ENCODE results near the gene REC114. TPM values are rescaled to one million over a fixed set of nuclear protein-coding genes. Genes with fewer than 3 reads are reported as not detected.
"Not testable (repeated sequence)": the region's sequence is repeated elsewhere in the genome, so short reads cannot be mapped to it uniquely, and the experiment has no call there.

REC114 gene
- total RNA-seq, 1 donor from 2014 or later, result not detected

GRCh38 chr15:73433873-73434272 is 9.1 kb upstream of the REC114 start:
- FAIRE-seq (no peak), DNase-seq (ENCODE audit: low read depth) (no peak)
- Histone ChIP-seq H3K27me3 (ENCODE audit: control insufficient read depth, insufficient read depth, low read length) (peaks cover 1% of the 10 kb centered on the region), H3K4me3 (ENCODE audit: low read depth, low read length) (no peak overlapping the region), H3K36me3 (ENCODE audit: control insufficient read depth, insufficient read depth, low read length) (no peaks in the 10 kb centered on the region)
- TF ChIP-seq, protein P1, sequence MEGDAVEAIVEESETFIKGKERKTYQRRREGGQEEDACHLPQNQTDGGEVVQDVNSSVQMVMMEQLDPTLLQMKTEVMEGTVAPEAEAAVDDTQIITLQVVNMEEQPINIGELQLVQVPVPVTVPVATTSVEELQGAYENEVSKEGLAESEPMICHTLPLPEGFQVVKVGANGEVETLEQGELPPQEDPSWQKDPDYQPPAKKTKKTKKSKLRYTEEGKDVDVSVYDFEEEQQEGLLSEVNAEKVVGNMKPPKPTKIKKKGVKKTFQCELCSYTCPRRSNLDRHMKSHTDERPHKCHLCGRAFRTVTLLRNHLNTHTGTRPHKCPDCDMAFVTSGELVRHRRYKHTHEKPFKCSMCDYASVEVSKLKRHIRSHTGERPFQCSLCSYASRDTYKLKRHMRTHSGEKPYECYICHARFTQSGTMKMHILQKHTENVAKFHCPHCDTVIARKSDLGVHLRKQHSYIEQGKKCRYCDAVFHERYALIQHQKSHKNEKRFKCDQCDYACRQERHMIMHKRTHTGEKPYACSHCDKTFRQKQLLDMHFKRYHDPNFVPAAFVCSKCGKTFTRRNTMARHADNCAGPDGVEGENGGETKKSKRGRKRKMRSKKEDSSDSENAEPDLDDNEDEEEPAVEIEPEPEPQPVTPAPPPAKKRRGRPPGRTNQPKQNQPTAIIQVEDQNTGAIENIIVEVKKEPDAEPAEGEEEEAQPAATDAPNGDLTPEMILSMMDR (IDR thresholded peaks at IDR 0.05; ENCODE audit: insufficient read depth, low read length, severe bottlenecking), result no peak

GRCh38 chr15:73436613-73437012 is 6.4 kb upstream of the REC114 start:
- DNase-seq (ENCODE audit: low read depth), result no peak
- H3K36me3 ChIP-seq (ENCODE audit: control insufficient read depth, insufficient read depth, low read length), result no peaks in the 10 kb centered on the region
- H3K27me3 ChIP-seq (ENCODE audit: control insufficient read depth, insufficient read depth, low read length), result no peaks in the 10 kb centered on the region
- no peak for FAIRE-seq
- H3K4me3 ChIP-seq (ENCODE audit: low read depth, low read length), result no peak overlapping the region
- TF ChIP-seq, protein P1 (IDR thresholded peaks at IDR 0.05; ENCODE audit: insufficient read depth, low read length, severe bottlenecking), result no peak

DNA sequence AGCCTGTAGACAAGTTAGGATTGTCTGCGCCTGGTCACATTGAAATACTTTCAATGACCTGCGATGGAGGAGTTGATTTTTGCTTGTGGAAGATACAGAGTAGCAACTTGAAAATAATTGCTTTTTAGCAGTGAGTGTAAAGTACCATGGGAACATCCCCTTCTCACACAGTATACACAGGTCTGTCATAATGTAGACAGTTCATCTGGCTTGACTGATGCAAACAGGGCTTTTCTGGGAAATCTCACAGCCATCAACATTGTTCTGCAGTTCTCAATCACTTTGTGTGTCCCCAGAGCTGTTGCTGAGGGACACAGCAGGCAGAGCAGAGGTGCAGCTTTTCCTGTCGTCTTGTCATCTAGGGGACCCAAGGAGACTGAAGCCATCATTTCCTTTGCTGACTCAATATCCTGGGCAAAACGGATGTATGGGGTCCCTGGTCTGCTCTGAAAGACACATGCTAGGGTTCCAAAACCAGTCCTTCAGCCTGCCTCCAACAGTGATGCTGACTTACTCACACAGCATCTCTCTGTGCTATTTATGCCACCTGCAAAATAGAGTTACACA is 5.3 kb upstream of the REC114 start:
- Histone ChIP-seq H3K27me3 (ENCODE audit: control insufficient read depth, insufficient read depth, low read length) (no peaks in the 10 kb centered on the region), H3K36me3 (ENCODE audit: control insufficient read depth, insufficient read depth, low read length) (no peaks in the 10 kb centered on the region), H3K4me3 (ENCODE audit: low read depth, low read length) (no peak overlapping the region)
- FAIRE-seq, result peak; percentile 23
- DNase-seq (ENCODE audit: low read depth), result no peak
- TF ChIP-seq, protein P1 (IDR thresholded peaks at IDR 0.05; ENCODE audit: insufficient read depth, low read length, severe bottlenecking), result no peak

DNA sequence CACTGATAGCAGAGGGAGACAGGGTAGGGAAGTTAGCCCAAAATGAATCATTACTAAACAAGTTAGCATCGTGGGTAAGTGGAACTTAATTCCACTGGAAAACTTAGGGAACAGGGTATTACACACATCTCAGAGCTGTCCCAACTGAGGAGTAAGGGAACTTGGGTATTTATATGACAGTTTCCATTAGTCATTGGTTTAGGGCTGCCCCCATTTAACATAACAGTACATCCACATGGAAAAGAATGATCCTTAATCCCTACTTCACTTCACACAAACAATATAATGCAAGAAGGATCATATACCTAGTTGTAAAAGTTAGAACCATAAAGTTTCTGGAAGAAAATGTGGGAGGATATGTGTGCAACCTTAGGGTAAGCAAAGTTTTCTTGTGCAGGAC is 4.3 kb upstream of the REC114 start:
- Histone ChIP-seq H3K36me3 (ENCODE audit: control insufficient read depth, insufficient read depth, low read length) (no peaks in the 10 kb centered on the region), H3K27me3 (ENCODE audit: control insufficient read depth, insufficient read depth, low read length) (no peaks in the 10 kb centered on the region), H3K4me3 (ENCODE audit: low read depth, low read length) (no peak overlapping the region)
- no peak for DNase-seq (ENCODE audit: low read depth)
- FAIRE-seq, result no peak
- TF ChIP-seq, protein P1 (IDR thresholded peaks at IDR 0.05; ENCODE audit: insufficient read depth, low read length, severe bottlenecking), result no peak

DNA sequence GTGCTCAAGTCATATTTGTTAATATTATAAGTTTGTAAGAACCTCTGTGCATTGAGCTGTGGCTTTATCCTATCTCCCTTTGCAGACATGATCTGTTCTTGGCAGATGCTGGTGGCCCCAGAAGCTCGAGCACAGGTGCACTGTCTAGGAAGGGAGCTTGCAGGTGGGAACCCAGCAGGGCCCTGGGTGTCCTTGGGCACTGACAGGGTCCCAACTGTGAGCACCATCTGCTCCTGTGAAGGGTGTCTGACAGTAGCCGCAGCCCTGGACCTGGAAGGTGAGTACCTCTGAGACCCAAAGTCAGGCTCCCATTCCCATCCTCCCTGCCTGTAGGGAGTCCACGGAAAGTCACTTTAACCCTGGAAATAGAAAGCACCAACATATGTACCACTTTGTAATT is 2.4 kb upstream of the REC114 start:
- Histone ChIP-seq H3K27me3 (ENCODE audit: control insufficient read depth, insufficient read depth, low read length) (no peaks in the 10 kb centered on the region), H3K36me3 (ENCODE audit: control insufficient read depth, insufficient read depth, low read length) (no peaks in the 10 kb centered on the region), H3K4me3 (ENCODE audit: low read depth, low read length) (no peak overlapping the region)
- TF ChIP-seq, protein P1 (IDR thresholded peaks at IDR 0.05; ENCODE audit: insufficient read depth, low read length, severe bottlenecking), result no peak
- no peak for DNase-seq (ENCODE audit: low read depth)
- FAIRE-seq, result no peak

DNA sequence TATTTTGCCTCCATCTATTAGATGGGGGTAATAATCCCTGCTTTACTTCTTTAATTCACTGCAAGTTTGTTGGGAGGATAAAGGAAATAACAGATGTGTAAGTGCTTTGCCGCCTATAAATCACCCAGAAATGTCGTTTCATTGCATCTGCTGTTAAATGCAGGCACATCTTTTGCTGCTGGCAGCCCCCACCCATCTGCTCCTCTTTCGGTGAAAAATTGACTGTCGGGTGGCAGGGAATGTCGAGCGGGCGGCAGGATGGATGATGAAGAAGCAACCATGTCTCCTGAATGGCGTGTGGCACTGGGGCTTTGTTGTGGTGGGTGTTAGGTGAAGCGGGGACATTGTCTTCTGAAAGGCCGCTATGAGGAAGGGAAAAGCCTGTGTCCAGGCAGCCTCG is 543 bp upstream of the REC114 start:
- TF ChIP-seq, protein P1 (IDR thresholded peaks at IDR 0.05; ENCODE audit: insufficient read depth, low read length, severe bottlenecking), result no peak
- FAIRE-seq (no peak), DNase-seq (ENCODE audit: low read depth) (no peak)
- no peak overlapping the region for H3K4me3 ChIP-seq (ENCODE audit: low read depth, low read length)
- H3K27me3 ChIP-seq (ENCODE audit: control insufficient read depth, insufficient read depth, low read length), result no peaks in the 10 kb centered on the region
- no peaks in the 10 kb centered on the region for H3K36me3 ChIP-seq (ENCODE audit: control insufficient read depth, insufficient read depth, low read length)

DNA sequence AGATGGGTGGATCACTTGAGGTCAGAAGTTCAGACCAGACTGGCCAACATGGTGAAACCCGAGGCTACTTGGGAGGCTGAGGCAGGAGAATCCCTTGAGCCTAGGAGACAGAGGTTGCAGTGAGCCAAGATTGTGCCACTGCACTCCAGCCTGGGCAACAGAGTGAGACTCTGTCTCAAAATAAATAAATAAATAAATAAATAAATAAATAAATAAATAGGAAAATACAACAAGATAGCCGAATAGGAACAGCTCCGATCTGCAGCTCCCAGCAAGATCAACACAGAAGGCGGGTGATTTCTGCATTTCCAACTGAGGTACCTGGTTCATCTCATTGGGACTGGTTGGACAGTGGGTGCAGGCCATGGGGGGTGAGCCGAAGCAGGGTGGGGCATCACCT is 4.5 kb downstream of the REC114 start:
- not testable (repeated sequence) for H3K36me3 ChIP-seq (ENCODE audit: control insufficient read depth, insufficient read depth, low read length); H3K27me3 ChIP-seq (ENCODE audit: control insufficient read depth, insufficient read depth, low read length); DNase-seq (ENCODE audit: low read depth); FAIRE-seq; H3K4me3 ChIP-seq (ENCODE audit: low read depth, low read length)

DNA sequence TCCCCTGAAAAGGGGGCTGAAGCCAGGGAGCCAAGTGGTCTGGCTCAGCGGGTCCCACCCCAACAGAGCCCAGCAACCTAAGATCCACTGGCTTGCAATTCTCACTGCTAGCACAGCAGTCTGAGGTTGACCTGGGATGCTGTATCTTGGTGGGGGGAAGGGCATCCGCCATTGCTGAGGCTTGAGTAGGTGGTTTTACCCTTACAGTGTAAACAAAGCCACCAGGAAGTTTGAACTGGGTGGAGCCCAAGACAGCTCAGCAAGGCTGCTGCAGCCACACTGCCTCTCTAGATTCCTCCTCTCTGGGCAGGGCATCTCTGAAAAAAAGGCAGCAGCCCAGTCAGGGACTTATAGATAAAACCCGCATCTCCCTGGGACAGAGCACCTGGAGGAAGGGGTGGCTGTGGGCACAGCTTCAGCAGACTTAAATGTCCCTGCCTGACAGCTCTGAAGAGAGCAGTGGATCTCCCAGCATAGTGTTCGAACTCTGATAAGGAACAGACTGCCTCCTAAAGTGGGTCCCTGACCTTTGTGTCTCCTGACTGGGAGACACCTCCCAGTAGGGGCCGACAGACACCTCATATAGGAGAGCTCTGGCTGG is 5.3 kb downstream of the REC114 start:
- H3K4me3 ChIP-seq (ENCODE audit: low read depth, low read length); H3K36me3 ChIP-seq (ENCODE audit: control insufficient read depth, insufficient read depth, low read length); FAIRE-seq; H3K27me3 ChIP-seq (ENCODE audit: control insufficient read depth, insufficient read depth, low read length): not testable (repeated sequence)
- peak; percentile 57 for DNase-seq (ENCODE audit: low read depth)

All from bronchial epithelial cell (primary cell).